Measurements from ENCODE around the gene CTSD. TPM values are rescaled to one million over a fixed set of nuclear protein-coding genes. Genes with fewer than 3 reads are reported as not detected.

Gene CTSD
- total and polyA plus RNA-seq, 11 donors = 420 to 1,779 (median 722) TPM

GRCh38 chr11:1742869-1743584, 20.7 kb downstream of the CTSD start:
- H3K27me3 ChIP-seq = peaks cover 0 to 20% (median 0%) of the 10 kb centered on the region in 9 donors
- 83 to 89% (median 86%) methylated on average over 3 of the region's 3 CpGs for WGBS, 4 donors
- H3K27ac ChIP-seq = no peak overlapping the region
- peaks cover 0 to under 1% (median 0%) of the 10 kb centered on the region in 12 donors for H3K9me3 ChIP-seq
- peaks cover 0 to 14% (median 2%) of the 10 kb centered on the region in 12 donors for H3K4me1 ChIP-seq
- TF ChIP-seq POLR2A (IDR thresholded peaks at IDR 0.05) (no peak), CTCF (IDR thresholded peaks at IDR 0.05) (no peak)
- no peak for ATAC-seq
- no peaks in the 10 kb centered on the region for H3K36me3 ChIP-seq
- H3K4me3 ChIP-seq = no peak overlapping the region
- no peak for DNase-seq
- intact Hi-C loops (cut with DNase I) = no loop called here

DNA sequence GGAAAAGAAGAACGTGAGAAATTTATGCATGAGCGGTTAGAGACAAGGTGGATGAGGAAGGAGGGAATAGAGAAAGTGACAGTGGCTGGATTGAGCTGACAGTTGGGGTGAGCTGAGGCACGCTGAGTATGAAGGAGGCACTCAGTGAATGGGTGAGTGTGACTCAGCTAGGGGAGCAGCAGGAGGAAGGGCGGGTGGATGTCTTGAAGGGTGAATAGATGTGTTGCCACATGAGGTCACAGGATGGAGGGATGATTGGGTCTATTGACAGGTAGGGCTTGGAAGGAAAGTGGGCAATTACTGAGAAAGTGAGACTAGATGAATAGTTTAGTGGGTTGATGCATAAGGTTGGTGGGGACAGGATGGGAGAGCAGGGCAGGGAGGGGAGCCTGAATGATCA, 21.4 kb downstream of the CTSD start:
- Histone ChIP-seq H3K36me3 (no peaks in the 10 kb centered on the region), H3K4me1 (peaks cover 0 to 14% (median 1%) of the 10 kb centered on the region in 12 donors), H3K4me3 (no peak overlapping the region), H3K27me3 (peaks cover 0 to 20% (median 0%) of the 10 kb centered on the region in 9 donors), H3K9me3 (peaks cover 0 to 7% (median under 1%) of the 10 kb centered on the region in 12 donors), H3K27ac (no peak overlapping the region)
- no peak for DNase-seq
- WGBS, 4 donors = 76 to 79% (median 78%) methylated on average over 4 of the region's 4 CpGs
- no peak for ATAC-seq
- intact Hi-C loops (cut with DNase I) = no loop called here
- no peak for TF ChIP-seq POLR2A (IDR thresholded peaks at IDR 0.05)
- no peak for TF ChIP-seq CTCF (IDR thresholded peaks at IDR 0.05)

DNA sequence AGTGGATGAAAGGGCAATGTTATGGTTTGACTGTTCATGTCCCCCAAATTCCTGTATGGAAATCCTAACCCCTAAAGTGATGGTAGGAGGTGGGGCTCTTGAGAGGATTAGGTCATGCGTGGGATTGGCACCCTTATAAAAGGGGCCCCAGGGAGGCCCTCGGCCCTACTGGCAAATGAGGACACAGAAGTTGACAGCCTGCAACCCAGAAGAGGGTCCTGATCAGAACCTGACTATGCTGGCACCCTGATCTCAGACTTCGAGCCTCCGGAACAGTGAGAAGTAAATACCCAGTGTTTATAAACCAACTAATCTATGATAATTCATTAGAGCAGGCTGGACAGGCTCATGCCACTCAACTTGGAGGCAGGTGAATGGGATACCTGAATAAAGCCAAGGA, 22.0 kb downstream of the CTSD start:
- no peak for TF ChIP-seq CTCF (IDR thresholded peaks at IDR 0.05)
- TF ChIP-seq POLR2A (IDR thresholded peaks at IDR 0.05) = no peak
- WGBS, 4 donors = 81 to 90% (median 85%) methylated on average over 4 of the region's 4 CpGs

GRCh38 chr11:1740786-1741530, 22.8 kb downstream of the CTSD start:
- DNase-seq (no peak), ATAC-seq (no peak)
- intact Hi-C loops (cut with DNase I) = no loop called here
- Histone ChIP-seq H3K27me3 (peaks cover 0 to 22% (median 0%) of the 10 kb centered on the region in 9 donors), H3K27ac (no peak overlapping the region), H3K4me1 (peaks cover 0 to 14% (median 1%) of the 10 kb centered on the region in 12 donors), H3K9me3 (peaks cover 0 to 18% (median 7%) of the 10 kb centered on the region in 12 donors), H3K4me3 (no peak overlapping the region), H3K36me3 (no peaks in the 10 kb centered on the region)
- TF ChIP-seq CTCF (IDR thresholded peaks at IDR 0.05) = no peak
- TF ChIP-seq POLR2A (IDR thresholded peaks at IDR 0.05) = no peak
- WGBS, 4 donors = 84 to 86% (median 85%) methylated on average over 8 of the region's 8 CpGs

More for the DNA sequence above, 22.0 kb downstream of the CTSD start:
- Histone ChIP-seq H3K4me1 (peaks cover 0 to 14% (median 1%) of the 10 kb centered on the region in 12 donors), H3K27ac (no peak overlapping the region), H3K9me3 (peaks cover 0 to 13% (median 5%) of the 10 kb centered on the region in 12 donors), H3K36me3 (no peaks in the 10 kb centered on the region), H3K4me3 (no peak overlapping the region), H3K27me3 (peaks cover 0 to 20% (median 0%) of the 10 kb centered on the region in 9 donors)
- DNase-seq (no peak), ATAC-seq (no peak)
- intact Hi-C loops (cut with DNase I) = no loop called here
